ENCODE data around the gene SP110. TPM values are rescaled to one million over a fixed set of nuclear protein-coding genes. Genes with fewer than 3 reads are reported as not detected.

The SP110 gene
- total RNA-seq (2022) (56.7 and 107 TPM in 2 replicates), Bru-seq, nascent RNA (percentile 89 among the genes with signal in this experiment), BruChase-seq, experiment 1, labeled RNA remaining after a 6-hour chase (percentile 82 among the genes with signal in this experiment), BruChase-seq, experiment 2, labeled RNA remaining after a 2-hour chase (percentile 72 among the genes with signal in this experiment)
- long read RNA-seq, transcript SP110-202 (15 exons, 2,080 nt) = major isoform, 59 of 81 reads
- long read RNA-seq, partial matches to known transcripts = 8 of 81 reads
- long read RNA-seq, other reads (novel, unspliced or antisense) = 13 of 81 reads

DNA sequence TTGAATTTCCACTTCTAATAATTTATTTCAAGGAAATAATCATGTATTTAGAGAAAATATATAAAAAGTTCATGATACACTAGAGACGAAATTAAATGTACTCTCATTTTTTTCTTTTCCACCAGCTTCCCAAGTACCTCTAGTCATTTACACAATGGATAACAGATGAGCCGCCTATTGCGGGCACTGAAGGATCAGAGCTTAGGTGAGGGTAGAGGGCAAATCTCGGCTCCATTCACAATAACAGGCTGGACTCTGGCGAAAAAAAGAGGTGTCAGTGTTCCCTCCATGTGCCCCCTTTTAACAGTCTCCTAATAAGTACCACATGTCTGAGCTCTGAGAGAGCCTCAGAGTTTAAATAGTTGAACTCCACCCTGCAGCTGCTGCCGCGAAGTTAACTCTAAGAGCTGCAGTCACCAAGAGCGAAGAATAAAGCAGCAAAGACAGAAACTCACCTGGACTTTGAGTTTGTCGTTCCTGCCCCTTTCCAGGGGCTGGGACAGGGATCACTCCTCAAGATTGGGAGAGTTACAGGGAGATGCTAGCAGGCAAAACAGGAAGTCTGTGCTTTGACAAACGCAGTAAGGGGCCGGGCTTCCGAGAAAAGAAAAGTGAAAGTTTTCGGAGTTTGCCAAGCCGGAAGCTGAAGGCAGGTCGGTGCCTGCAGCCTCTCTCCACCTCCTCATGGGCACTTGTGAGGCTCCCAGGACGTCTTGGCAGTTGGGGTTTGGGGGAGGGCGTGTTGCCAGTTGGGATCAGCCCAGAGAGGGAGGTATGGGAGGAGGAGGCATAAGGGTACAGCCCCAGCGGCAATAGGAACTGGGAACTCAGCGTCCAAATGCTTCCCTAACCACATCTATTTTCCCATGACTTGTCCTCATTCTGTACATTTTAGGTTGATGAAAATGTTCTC, at the start of gene SP110:
Gene SP110 (minus strand): TSS at position 566 of the 913 bp plus-strand sequence. CDS start 3,057 bp downstream, outside the sequence.
- Mint-ChIP-seq H3K27me3 (ENCODE audit: unreplicated experiment) (no peaks in the 10 kb centered on the region), H3K9me3 (ENCODE audit: low read depth, unreplicated experiment) (no peaks in the 10 kb centered on the region), H3K4me3 (ENCODE audit: low read depth, unreplicated experiment) (peak within 1 kb of the TSS; percentile 92), H3K4me1 (ENCODE audit: low read depth, unreplicated experiment) (peaks cover 36% of the 10 kb centered on the region), H3K27ac (ENCODE audit: unreplicated experiment) (peak within 1 kb of the TSS; percentile 92), H3K36me3 (ENCODE audit: insufficient read depth, unreplicated experiment) (peaks cover 16% of the 10 kb centered on the region)
- peak; percentile 86 for DNase-seq
- intact Hi-C loops (cut with micrococcal nuclease; ENCODE audit: unreplicated experiment) = loop anchor here (5.0 kb wide), 1 partner anchor 393 kb away; no protein-coding TSS in a partner anchor
- TF ChIP-seq, protein P1, sequence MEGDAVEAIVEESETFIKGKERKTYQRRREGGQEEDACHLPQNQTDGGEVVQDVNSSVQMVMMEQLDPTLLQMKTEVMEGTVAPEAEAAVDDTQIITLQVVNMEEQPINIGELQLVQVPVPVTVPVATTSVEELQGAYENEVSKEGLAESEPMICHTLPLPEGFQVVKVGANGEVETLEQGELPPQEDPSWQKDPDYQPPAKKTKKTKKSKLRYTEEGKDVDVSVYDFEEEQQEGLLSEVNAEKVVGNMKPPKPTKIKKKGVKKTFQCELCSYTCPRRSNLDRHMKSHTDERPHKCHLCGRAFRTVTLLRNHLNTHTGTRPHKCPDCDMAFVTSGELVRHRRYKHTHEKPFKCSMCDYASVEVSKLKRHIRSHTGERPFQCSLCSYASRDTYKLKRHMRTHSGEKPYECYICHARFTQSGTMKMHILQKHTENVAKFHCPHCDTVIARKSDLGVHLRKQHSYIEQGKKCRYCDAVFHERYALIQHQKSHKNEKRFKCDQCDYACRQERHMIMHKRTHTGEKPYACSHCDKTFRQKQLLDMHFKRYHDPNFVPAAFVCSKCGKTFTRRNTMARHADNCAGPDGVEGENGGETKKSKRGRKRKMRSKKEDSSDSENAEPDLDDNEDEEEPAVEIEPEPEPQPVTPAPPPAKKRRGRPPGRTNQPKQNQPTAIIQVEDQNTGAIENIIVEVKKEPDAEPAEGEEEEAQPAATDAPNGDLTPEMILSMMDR (IDR thresholded peaks at IDR 0.05; ENCODE audit: unreplicated experiment) = no peak
- TSS peak; percentile 49 for BruUV-seq (replicated peaks)
- CTCF ChIA-PET = interaction anchor here (1.0 to 1.5 kb wide), 3 partner anchors 10 to 158 kb away, joined by 3 to 6 read pairs (median 4); no protein-coding TSS in a partner anchor

GRCh38 chr2:230268606-230269243, 48.9 kb upstream of the SP110 start:
- Mint-ChIP-seq H3K27ac (ENCODE audit: unreplicated experiment) (no peak overlapping the region), H3K4me3 (ENCODE audit: low read depth, unreplicated experiment) (no peak overlapping the region), H3K4me1 (ENCODE audit: low read depth, unreplicated experiment) (no peaks in the 10 kb centered on the region), H3K27me3 (ENCODE audit: unreplicated experiment) (no peaks in the 10 kb centered on the region), H3K9me3 (ENCODE audit: low read depth, unreplicated experiment) (peaks cover 10% of the 10 kb centered on the region), H3K36me3 (ENCODE audit: insufficient read depth, unreplicated experiment) (no peaks in the 10 kb centered on the region)
- no TSS peak for BruUV-seq (replicated peaks)
- CTCF ChIA-PET = no interaction called here
- DNase-seq = no peak
- intact Hi-C loops (cut with micrococcal nuclease; ENCODE audit: unreplicated experiment) = no loop called here
- TF ChIP-seq, protein P1 (IDR thresholded peaks at IDR 0.05; ENCODE audit: unreplicated experiment) = no peak

DNA sequence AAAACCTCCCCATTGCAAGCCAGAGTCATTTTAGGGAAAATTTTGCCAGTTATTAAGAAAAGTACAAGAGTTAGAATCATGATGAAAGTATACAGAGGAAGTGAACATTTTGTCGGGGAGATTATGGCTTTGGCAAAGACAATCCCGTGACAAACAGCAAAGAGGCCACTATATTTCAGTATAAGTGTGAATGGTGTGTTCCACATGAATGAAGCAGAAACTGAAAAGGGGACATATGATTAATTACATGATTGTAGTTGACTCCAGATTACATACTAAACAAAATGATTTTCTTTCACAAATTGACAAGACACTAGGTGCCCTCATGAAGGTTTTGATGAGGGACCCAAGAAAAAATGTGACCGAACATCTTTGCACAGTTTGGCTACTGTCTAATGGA, 47.8 kb upstream of the SP110 start:
- TF ChIP-seq, protein P1 (IDR thresholded peaks at IDR 0.05; ENCODE audit: unreplicated experiment) = no peak
- Mint-ChIP-seq H3K27me3 (ENCODE audit: unreplicated experiment) (no peaks in the 10 kb centered on the region), H3K4me1 (ENCODE audit: low read depth, unreplicated experiment) (no peaks in the 10 kb centered on the region), H3K36me3 (ENCODE audit: insufficient read depth, unreplicated experiment) (no peaks in the 10 kb centered on the region), H3K9me3 (ENCODE audit: low read depth, unreplicated experiment) (peaks cover 8% of the 10 kb centered on the region), H3K4me3 (ENCODE audit: low read depth, unreplicated experiment) (no peak overlapping the region), H3K27ac (ENCODE audit: unreplicated experiment) (no peak overlapping the region)
- DNase-seq = no peak
- intact Hi-C loops (cut with micrococcal nuclease; ENCODE audit: unreplicated experiment) = no loop called here
- BruUV-seq (replicated peaks) = no TSS peak
- CTCF ChIA-PET = no interaction called here

DNA sequence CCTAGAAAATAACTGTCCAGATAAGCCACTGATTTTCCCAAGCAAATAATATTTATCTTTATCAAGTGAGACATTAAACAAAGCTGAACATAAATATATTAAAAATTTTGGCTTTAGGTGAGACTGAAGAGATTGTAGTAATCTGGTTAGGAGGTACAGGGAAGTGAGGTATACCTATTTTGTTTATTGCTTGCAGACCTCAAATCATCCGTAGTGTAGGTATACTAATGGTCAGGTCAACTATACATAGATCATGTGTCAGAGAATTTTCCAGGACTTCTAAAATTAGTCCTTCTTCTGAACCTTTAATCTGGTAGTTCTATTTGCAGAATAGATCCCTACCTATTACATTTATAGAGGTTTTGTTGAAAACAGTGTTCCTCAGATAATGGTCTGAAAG, 47.3 kb upstream of the SP110 start:
- H3K4me3 Mint-ChIP-seq (ENCODE audit: low read depth, unreplicated experiment) = no peak overlapping the region

More for the DNA sequence above, 47.3 kb upstream of the SP110 start:
- CTCF ChIA-PET = no interaction called here
- BruUV-seq (replicated peaks) = no TSS peak
- Mint-ChIP-seq H3K9me3 (ENCODE audit: low read depth, unreplicated experiment) (peaks cover 11% of the 10 kb centered on the region), H3K4me1 (ENCODE audit: low read depth, unreplicated experiment) (no peaks in the 10 kb centered on the region), H3K36me3 (ENCODE audit: insufficient read depth, unreplicated experiment) (no peaks in the 10 kb centered on the region), H3K27me3 (ENCODE audit: unreplicated experiment) (no peaks in the 10 kb centered on the region), H3K27ac (ENCODE audit: unreplicated experiment) (no peak overlapping the region)
- DNase-seq = no peak
- TF ChIP-seq, protein P1 (IDR thresholded peaks at IDR 0.05; ENCODE audit: unreplicated experiment) = no peak
- intact Hi-C loops (cut with micrococcal nuclease; ENCODE audit: unreplicated experiment) = no loop called here

All from Calu3 (cell line).